Measurements from ENCODE around the gene NUDCD2.

GRCh38 chr5:163402007-163402406 is 57.9 kb downstream of the NUDCD2 start:
- TF ChIP-seq, protein P1, sequence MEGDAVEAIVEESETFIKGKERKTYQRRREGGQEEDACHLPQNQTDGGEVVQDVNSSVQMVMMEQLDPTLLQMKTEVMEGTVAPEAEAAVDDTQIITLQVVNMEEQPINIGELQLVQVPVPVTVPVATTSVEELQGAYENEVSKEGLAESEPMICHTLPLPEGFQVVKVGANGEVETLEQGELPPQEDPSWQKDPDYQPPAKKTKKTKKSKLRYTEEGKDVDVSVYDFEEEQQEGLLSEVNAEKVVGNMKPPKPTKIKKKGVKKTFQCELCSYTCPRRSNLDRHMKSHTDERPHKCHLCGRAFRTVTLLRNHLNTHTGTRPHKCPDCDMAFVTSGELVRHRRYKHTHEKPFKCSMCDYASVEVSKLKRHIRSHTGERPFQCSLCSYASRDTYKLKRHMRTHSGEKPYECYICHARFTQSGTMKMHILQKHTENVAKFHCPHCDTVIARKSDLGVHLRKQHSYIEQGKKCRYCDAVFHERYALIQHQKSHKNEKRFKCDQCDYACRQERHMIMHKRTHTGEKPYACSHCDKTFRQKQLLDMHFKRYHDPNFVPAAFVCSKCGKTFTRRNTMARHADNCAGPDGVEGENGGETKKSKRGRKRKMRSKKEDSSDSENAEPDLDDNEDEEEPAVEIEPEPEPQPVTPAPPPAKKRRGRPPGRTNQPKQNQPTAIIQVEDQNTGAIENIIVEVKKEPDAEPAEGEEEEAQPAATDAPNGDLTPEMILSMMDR (IDR thresholded peaks at IDR 0.05), result no peak
- TF ChIP-seq POLR2A (IDR thresholded peaks at IDR 0.05), result no peak
